Measurements from ENCODE around the gene C1QTNF5.

Gene C1QTNF5

DNA sequence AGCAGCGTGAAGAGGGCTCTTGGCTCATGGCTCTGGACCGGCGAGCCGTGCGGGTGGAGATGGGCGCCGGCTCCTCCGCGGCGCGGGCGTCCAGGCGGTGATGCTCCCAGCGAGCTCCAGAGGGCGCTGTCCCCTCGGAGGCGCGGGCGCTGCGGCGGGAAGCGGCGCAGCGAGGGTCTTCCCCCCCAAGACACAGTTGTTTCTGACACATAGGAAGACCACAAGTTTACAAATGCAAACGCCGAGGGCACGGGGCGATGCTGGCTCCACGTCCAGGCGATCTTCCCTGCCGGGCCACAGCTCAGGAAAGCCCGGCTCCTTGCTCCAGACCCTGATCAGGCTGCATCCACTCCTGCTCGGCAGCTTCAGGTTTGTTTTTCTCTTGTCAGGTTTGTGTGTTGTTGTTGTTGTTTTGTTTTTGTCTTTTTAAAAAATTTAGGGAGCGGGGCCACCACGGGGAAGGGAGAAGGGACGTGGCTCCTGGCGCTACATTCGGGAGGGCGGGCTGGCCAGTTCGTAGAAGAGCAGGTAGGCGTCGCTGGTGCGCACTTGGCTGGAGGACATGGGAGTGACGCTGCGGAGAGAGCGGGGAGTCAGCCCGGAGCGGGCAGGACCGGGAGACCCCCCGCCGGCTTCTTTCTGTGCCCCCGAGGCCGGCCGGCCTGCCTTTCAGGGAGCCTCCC lies 15.8 kb upstream of the C1QTNF5 start:
- peak in 1 of 2 experiments; percentile 17 for DNase-seq

GRCh38 chr11:119355091-119355843 lies 14.6 kb upstream of the C1QTNF5 start:
- no peak for DNase-seq

- no peak for DNase-seq
Measured at GRCh38 chr11:119352857-119353260, 12.2 kb upstream of the C1QTNF5 start.

DNA sequence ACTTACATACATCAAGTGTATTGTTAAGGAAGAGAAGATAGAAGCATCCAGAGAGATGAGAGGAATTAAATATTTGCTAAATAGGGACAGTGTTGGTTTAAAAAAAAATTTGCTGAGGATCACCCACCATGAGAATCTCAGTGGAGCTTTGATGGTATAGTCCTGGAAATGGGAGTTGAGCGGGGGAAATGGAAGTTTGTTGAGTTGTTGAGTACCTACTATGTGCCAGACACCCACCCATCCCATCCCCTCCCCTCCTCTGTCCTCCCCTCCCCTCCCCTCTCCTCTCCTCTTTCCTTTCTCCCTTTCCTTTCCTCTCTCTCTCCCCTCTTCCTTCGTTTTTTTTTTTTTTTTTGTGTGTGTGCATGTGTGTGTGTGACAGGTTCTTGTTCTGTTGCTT lies 10.5 kb upstream of the C1QTNF5 start:
- no peak for DNase-seq

DNA sequence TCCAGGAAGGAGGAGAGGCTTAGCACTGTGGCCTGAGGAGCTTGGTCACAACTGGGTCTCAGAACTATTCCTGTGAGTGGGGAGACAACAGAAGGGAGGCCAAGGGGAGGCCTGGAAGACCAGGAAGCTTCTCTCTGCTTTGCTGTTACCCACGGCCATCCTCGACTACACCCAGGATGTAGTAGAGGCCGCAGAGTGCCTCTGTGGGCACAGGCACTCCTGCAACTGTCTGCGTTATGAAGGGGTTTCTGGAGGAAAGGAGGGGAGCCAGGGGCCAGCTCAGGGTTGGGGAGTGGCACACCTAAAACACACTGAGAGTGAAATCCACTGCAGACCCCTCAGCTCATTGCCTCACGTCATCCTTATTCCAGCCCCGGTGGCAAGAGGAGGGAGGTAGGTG lies 9.6 kb upstream of the C1QTNF5 start:
- no peak for DNase-seq

- DNase-seq = no peak
Measured at GRCh38 chr11:119347940-119348605, 7.4 kb upstream of the C1QTNF5 start.

GRCh38 chr11:119347242-119347641 lies 6.6 kb upstream of the C1QTNF5 start:
- no peak for DNase-seq

GRCh38 chr11:119346605-119347004 lies 5.9 kb upstream of the C1QTNF5 start, which contains the start of gene MFRP:
MFRP (minus strand) TSS chr11:119346705; CDS start chr11:119346513, 192 bp downstream.
- DNase-seq = no peak

- no peak for DNase-seq
Measured at GRCh38 chr11:119345685-119346084, 5.0 kb upstream of the C1QTNF5 start.

DNA sequence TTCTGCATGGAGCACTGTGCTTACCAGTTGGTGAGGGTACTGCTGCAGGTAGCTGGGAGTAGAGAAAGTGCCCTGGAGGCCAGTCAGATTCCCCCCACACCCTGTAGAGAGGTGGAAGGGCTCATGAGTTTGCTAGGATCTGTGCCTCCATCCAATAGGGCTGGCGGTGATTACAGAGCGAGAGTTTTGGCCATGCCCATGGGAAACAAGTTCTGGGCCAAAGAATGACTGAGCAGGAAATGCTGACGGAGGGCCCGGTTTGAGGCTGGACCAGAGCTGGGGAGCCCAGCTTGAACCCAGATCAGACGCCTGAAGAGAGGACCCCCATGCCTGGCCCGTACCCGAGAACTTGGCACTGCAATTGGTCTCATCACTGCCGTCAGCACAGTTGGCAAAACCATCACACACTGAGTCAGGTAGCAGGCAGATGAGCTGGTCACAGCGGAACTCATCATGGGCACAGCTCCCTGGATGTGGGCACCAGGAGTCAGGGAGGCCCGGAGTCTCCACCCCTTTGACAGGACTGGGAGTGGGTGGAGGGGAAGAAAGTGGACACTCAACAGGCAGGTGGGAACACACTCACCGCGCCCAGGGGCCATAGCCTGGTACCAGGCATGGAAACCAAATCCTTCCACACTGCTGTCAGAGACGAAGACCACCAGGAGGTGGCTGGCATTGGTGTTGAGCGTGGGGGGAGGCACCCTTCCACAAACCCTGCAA lies 3.8 kb upstream of the C1QTNF5 start:
- no peak for DNase-seq

DNA sequence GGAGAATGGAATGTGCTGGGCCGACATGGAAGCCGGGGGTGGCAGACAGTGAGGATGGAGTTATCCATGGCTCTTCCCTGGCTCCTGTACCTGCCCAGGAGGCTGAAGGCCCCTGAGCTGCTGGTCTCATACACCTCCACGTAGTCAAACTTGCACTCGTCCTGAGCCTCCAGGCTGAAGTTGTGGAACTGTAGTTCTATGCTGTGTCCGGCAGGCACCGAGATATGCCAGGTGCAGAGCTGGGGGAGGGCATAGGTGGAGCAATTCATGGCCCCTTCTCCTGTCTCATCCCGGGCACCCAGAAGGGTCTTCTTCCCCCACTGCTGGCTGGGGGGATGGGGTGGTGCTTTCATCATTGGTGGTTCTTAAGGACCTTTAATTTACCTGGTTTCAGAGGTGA lies 3.0 kb upstream of the C1QTNF5 start:
- DNase-seq = no peak

GRCh38 chr11:119342362-119343130 lies 1.9 kb upstream of the C1QTNF5 start:
- DNase-seq = no peak

- DNase-seq = no peak
Measured at GRCh38 chr11:119342023-119342300, 1.3 kb upstream of the C1QTNF5 start.

DNA sequence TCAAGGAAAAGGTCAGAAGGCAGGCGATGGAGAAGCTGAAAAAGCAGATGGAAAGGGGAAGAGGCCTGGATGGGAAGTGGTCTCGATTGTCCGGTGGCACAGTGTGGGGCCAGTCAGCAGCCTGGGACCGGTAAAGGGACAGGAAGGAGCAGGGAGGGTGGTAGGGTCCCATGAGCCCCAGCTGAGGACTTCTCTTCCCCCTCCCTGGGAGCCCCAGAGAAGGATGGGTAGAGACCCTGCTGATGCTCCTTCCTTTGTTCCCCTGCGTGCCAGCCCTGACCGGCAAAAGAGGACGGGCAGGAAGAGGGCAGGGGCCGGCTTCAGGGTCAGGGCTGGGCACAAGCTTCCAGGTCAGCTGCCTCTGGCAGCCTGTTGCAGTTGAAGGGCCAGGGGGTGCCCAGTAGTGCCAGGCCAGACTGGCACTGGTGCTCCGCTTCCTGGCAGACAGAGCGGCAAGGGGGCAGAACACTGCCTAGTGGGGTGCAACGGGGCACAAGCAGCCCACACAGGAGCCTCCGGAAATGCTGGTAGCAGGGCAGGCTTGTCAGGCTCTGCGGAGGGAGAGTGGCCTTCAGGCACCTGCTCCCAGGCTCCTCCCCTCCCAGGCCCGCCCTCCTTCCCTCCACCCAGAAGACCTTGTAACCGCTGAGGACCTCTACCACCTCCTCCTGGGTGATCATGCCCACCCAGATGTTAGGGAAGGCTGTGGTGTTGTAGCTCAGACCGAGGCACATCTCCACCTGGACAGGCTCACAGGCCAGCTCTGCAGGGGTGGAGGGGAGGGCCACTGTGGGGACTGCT lies 739 bp upstream of the C1QTNF5 start:
- no peak for DNase-seq

GRCh38 chr11:119339589-119340334 lies 921 bp downstream of the C1QTNF5 start:
- no peak for DNase-seq

- DNase-seq = no peak
Measured at GRCh38 chr11:119338965-119339588, 1.6 kb downstream of the C1QTNF5 start.

GRCh38 chr11:119338318-119338890 lies 2.3 kb downstream of the C1QTNF5 start:
- peak in 1 of 2 experiments; percentile 31 for DNase-seq

GRCh38 chr11:119337581-119338317 lies 2.9 kb downstream of the C1QTNF5 start:
- no peak for DNase-seq

- DNase-seq = no peak
Measured at GRCh38 chr11:119336744-119337469, 3.8 kb downstream of the C1QTNF5 start.
